CD4-positive, alpha-beta T cell (primary cell): ENCODE data around the gene NTSR2. TPM values are rescaled to one million over a fixed set of nuclear protein-coding genes. Genes with fewer than 3 reads are reported as not detected.

Experiments used
- ATAC-seq: fragments of 200-7000 bp; cut with Tn5 transposase; one replicate; pipeline ENCODE4 v1.10.0; 2022; ENCODE audit warnings: mild to moderate bottlenecking; ENCODE audit not compliant: poor library complexity
- CTCF ChIA-PET: fragments of 350-600 bp; sonication (Branson Sonifier 250); formaldehyde crosslinking; loops from one replicate; lab custom pipeline; 2021; ENCODE audit warnings: antibody characterized with exemption, inconsistent platforms; lab: Charles Lee
- POLR2A ChIA-PET: fragments of 350-600 bp; sonication (Branson Sonifier 250); formaldehyde crosslinking; loops from one replicate; lab custom pipeline; 2021; ENCODE audit warnings: antibody characterized with exemption, inconsistent platforms; lab: Charles Lee
- DNase-seq, 14 experiments: peaks; one replicate each; pipeline ENCODE4 v3.0.0-alpha.2; 2013 to 2020; ENCODE audit warnings: mixed read lengths in 2 of 14
- H3K27ac ChIP-seq, 2 donors: one replicate each; pipeline versions ENCODE4 v1.5.1 to v1.7.0; 2013; ENCODE audit warnings: low read length in 2 of 2, low read depth in 1 of 2, mild to moderate bottlenecking in 1 of 2
- H3K27me3 ChIP-seq, 2 experiments: 1 replicate in 1 of 2; 2 replicates in 1 of 2; pipeline versions ENCODE4 v1.6.1 to v1.7.0; 2013; ENCODE audit warnings: low read length in 2 of 2, control low read depth in 1 of 2, mild to moderate bottlenecking in 1 of 2, moderate library complexity in 1 of 2; ENCODE audit not compliant: insufficient read depth in 2 of 2, control insufficient read depth in 1 of 2
- H3K36me3 ChIP-seq: one replicate; pipeline ENCODE4 v1.6.1; 2013; ENCODE audit warnings: low read length, control low read depth; ENCODE audit not compliant: insufficient read depth
- H3K4me1 ChIP-seq: one replicate; pipeline ENCODE4 v1.6.1; 2013; ENCODE audit warnings: low read length, control low read depth; ENCODE audit not compliant: insufficient read depth
- H3K4me3 ChIP-seq: one replicate; pipeline ENCODE4 v1.5.1; 2013; ENCODE audit warnings: mild to moderate bottlenecking, low read length, moderate library complexity
- H3K9me3 ChIP-seq, 2 experiments: 1 replicate in 1 of 2; 2 replicates in 1 of 2; pipeline versions ENCODE4 v1.6.1 to v1.7.0; 2013; ENCODE audit warnings: low read length in 2 of 2, mild to moderate bottlenecking in 2 of 2, control low read depth in 1 of 2, moderate library complexity in 1 of 2; ENCODE audit not compliant: control insufficient read depth in 1 of 2, insufficient read depth in 1 of 2
- H3K27ac Mint-ChIP-seq: one replicate; pipeline ENCODE4 v1.8.0; 2020; ENCODE audit warnings: mixed read lengths
- H3K27me3 Mint-ChIP-seq: one replicate; pipeline ENCODE4 v1.8.0; 2021; ENCODE audit warnings: mixed read lengths
- H3K36me3 Mint-ChIP-seq: one replicate; pipeline ENCODE4 v1.8.0; 2021; ENCODE audit warnings: low read depth, mixed read lengths
- H3K4me1 Mint-ChIP-seq: one replicate; pipeline ENCODE4 v1.8.0; 2021; ENCODE audit warnings: low read depth, mixed read lengths
- H3K4me3 Mint-ChIP-seq: one replicate; pipeline ENCODE4 v1.8.0; 2020; ENCODE audit warnings: mild to moderate bottlenecking, mixed read lengths
- H3K9me3 Mint-ChIP-seq: one replicate; pipeline ENCODE4 v1.8.0; 2020; ENCODE audit warnings: mixed read lengths
- intact Hi-C, 2 experiments: fragments of 100-400 bp; cut with DNase I in 1 of 2; cut with micrococcal nuclease in 1 of 2; formaldehyde crosslinking; loops; one replicate each; pipeline versions ENCODE4 v1.15.1 to v1.9.0; 2023 to 2025; cut with DNase I, micrococcal nuclease
- total RNA-seq, 174 experiments: library from RNA in 2 of 174; stranded (reverse) in 2 of 174; gene quantifications; one replicate each; pipeline ENCODE4 v1.2.3 and lab custom pipeline; 2021 to 2026
- TF ChIP-seq, protein P1 (sequence below): fragments of 200-600 bp; IDR thresholded peaks from one replicate; pipeline ENCODE4 v1.8.0; 2022; ENCODE audit warnings: antibody characterized with exemption, mild to moderate bottlenecking

Gene NTSR2
- total RNA-seq, 2 experiments from 2014 or later, result not detected

DNA sequence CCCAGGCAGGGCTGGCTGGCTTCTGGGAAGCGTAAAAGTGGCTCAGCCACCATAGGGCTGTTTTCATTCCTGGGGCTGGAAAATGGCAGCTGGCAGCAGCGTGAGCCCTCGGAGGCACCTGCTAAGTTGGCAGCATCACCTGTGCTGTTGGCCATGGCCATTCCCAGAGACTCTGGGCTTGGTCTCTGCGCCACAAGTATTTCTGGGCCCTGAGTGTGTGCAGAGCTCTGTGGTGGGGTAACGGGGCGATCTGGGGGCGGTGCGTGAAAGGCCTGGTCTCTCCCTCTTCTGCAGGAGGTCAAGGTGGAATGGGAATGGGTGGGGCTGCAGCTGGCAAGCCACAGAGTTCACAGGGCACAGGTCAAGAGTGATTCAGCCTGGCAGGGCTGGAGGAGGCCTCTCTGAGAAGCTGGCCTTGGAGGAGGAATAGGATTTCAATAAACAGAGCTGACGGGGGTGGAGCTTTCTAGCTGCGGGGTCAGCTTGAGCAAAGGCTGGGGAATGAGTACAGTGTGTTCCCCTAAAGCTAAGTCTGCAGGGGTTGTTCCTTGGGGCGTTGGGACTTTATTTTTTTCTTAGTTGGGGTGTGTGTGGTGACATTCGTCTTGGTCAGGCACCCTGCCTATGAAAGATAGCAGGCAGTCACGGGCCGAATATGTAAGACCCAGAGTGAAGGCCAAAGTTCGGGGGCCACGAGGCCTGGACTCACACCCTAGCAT lies 10.3 kb upstream of the NTSR2 start:
- Histone ChIP-seq H3K27ac (no peak overlapping the region), H3K9me3 (peaks cover 0 to 5% of the 10 kb centered on the region in 2 experiments), H3K27me3 (peaks cover 6 to 15% of the 10 kb centered on the region in 2 experiments), H3K4me1 (no peaks in the 10 kb centered on the region), H3K4me3 (no peak overlapping the region), H3K36me3 (no peaks in the 10 kb centered on the region)
- H3K36me3 Mint-ChIP-seq, result no peaks in the 10 kb centered on the region
- H3K4me3 Mint-ChIP-seq, result no peak overlapping the region
- POLR2A ChIA-PET, result no interaction called here
- DNase-seq (no peak), ATAC-seq (no peak)
- H3K4me1 Mint-ChIP-seq, result peaks cover 7% of the 10 kb centered on the region
- CTCF ChIA-PET, result interaction anchor here (1.6 kb wide), 1 partner anchor 203 kb away, joined by 3 read pairs; no protein-coding TSS in a partner anchor
- no peak overlapping the region for H3K27ac Mint-ChIP-seq
- H3K27me3 Mint-ChIP-seq, result peaks cover 54% of the 10 kb centered on the region
- TF ChIP-seq, protein P1, sequence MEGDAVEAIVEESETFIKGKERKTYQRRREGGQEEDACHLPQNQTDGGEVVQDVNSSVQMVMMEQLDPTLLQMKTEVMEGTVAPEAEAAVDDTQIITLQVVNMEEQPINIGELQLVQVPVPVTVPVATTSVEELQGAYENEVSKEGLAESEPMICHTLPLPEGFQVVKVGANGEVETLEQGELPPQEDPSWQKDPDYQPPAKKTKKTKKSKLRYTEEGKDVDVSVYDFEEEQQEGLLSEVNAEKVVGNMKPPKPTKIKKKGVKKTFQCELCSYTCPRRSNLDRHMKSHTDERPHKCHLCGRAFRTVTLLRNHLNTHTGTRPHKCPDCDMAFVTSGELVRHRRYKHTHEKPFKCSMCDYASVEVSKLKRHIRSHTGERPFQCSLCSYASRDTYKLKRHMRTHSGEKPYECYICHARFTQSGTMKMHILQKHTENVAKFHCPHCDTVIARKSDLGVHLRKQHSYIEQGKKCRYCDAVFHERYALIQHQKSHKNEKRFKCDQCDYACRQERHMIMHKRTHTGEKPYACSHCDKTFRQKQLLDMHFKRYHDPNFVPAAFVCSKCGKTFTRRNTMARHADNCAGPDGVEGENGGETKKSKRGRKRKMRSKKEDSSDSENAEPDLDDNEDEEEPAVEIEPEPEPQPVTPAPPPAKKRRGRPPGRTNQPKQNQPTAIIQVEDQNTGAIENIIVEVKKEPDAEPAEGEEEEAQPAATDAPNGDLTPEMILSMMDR, result no peak
- intact Hi-C loops, result no loop called here
- no peaks in the 10 kb centered on the region for H3K9me3 Mint-ChIP-seq

DNA sequence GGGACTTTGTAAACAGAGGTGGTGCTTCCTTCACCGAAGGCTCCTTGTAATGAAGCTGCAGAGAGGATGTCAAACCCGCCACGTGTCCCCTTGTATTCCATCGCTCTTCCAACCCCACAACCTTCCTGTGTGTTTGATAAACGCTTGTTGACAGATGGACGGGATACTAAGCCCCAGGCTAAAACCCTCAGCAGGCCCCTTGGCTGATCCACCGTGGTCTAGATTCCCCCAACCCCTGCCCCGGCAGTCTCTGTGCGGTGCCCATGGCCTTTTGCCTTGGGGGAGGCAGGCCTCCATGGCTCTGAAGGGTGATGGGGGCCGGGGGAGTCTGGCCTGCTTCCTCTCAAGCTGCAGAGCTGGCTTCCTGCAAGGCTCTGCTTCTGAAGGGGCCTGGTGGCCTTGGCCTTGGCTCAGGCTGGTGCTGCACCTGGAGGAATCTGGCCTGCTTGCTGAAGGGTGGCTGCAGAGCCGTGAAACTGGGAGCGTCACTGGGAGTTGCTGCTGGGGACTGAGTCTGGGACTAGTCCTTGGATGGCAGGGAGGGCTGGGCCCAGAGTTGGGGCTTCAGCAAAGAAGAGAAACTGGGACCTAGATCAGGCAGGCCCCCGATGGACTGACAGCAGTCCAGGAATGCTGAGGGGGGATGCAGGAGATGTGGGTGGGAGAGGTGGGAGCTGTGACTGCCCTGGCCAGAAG lies 9.6 kb upstream of the NTSR2 start:
- no peak overlapping the region for H3K27ac ChIP-seq
- Mint-ChIP-seq H3K27me3 (peaks cover 54% of the 10 kb centered on the region), H3K9me3 (no peaks in the 10 kb centered on the region), H3K36me3 (no peaks in the 10 kb centered on the region), H3K27ac (no peak overlapping the region), H3K4me1 (peaks cover 7% of the 10 kb centered on the region), H3K4me3 (no peak overlapping the region)
- no peak overlapping the region for H3K4me3 ChIP-seq
- no peaks in the 10 kb centered on the region for H3K4me1 ChIP-seq
- H3K9me3 ChIP-seq, result peaks cover 0 to 5% of the 10 kb centered on the region in 2 experiments
- H3K36me3 ChIP-seq, result no peaks in the 10 kb centered on the region
- ATAC-seq (no peak), DNase-seq (no peak)
- CTCF ChIA-PET, result no interaction called here
- H3K27me3 ChIP-seq, result peaks cover 7 to 15% of the 10 kb centered on the region in 2 experiments
- POLR2A ChIA-PET, result no interaction called here
- TF ChIP-seq, protein P1, result no peak
- intact Hi-C loops, result no loop called here

DNA sequence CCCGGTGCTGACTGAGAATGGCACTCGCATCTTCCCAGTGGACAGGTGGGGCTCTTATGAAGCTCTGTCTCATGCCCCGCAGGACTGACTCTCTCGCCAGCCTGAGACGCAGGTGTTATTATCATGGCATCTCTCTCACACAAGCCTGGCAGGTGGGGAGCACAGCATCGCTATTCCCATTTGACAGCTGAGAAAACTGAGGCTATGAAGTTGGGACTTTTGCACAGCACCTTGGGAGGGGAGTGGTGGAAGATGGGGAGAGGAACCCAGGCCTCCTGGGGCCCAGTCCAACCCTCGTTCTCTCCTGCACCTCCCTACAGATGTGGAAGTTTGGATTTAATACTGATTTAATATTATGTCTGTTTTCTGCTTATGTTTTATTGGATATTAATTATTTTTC lies 9.0 kb upstream of the NTSR2 start:
- no peak for DNase-seq
- no peak for ATAC-seq
- CTCF ChIA-PET, result no interaction called here

More for the DNA sequence above, 9.0 kb upstream of the NTSR2 start:
- no peak overlapping the region for H3K4me3 ChIP-seq
- H3K36me3 ChIP-seq, result no peaks in the 10 kb centered on the region
- Mint-ChIP-seq H3K27ac (no peak overlapping the region), H3K4me1 (peaks cover 7% of the 10 kb centered on the region), H3K36me3 (no peaks in the 10 kb centered on the region), H3K9me3 (no peaks in the 10 kb centered on the region), H3K4me3 (no peak overlapping the region), H3K27me3 (peaks cover 61% of the 10 kb centered on the region)
- H3K27me3 ChIP-seq, result peaks cover 7 to 15% of the 10 kb centered on the region in 2 experiments
- no peak overlapping the region for H3K27ac ChIP-seq
- TF ChIP-seq, protein P1, result no peak
- intact Hi-C loops, result no loop called here
- POLR2A ChIA-PET, result no interaction called here
- peaks cover 0 to 5% of the 10 kb centered on the region in 2 experiments for H3K9me3 ChIP-seq
- no peaks in the 10 kb centered on the region for H3K4me1 ChIP-seq
